CD8-positive, alpha-beta memory T cell (primary cell): ENCODE measurements around the gene PRSS21. TPM values are rescaled to one million over a fixed set of nuclear protein-coding genes. Genes with fewer than 3 reads are reported as not detected.
A peak's percentile ranks its signal among the peaks of the same experiment; 100 is the strongest.

Source experiments
- CTCF ChIA-PET: fragments of 350-600 bp; sonication (Branson Sonifier 250); formaldehyde crosslinking; loops from one replicate; lab custom pipeline; 2021; ENCODE audit warnings: antibody characterized with exemption; lab: Charles Lee
- POLR2A ChIA-PET: fragments of 350-600 bp; sonication (Branson Sonifier 250); formaldehyde crosslinking; loops from one replicate; lab custom pipeline; 2021; ENCODE audit warnings: antibody characterized with exemption; lab: Charles Lee
- DNase-seq, 5 donors: peaks; one replicate each; pipeline versions ENCODE4 v3.0.0 to v3.0.0-alpha.2; 2020 to 2022; ENCODE audit warnings: mixed read lengths in 1 of 5
- H3K27ac ChIP-seq: one replicate; pipeline ENCODE4 v1.7.0; 2013; ENCODE audit warnings: low read depth, mild to moderate bottlenecking, low read length, moderate library complexity
- H3K27me3 ChIP-seq: 2 replicates; pipeline ENCODE4 v1.7.0; 2013; ENCODE audit warnings: low read length, mild to moderate bottlenecking; ENCODE audit not compliant: insufficient read depth, poor library complexity, severe bottlenecking
- H3K36me3 ChIP-seq: 2 replicates; pipeline ENCODE4 v1.7.0; 2013; ENCODE audit warnings: mild to moderate bottlenecking, low read length, moderate library complexity; ENCODE audit not compliant: insufficient read depth
- H3K4me1 ChIP-seq: 2 replicates; pipeline ENCODE4 v1.7.0; 2013; ENCODE audit warnings: mild to moderate bottlenecking, low read length, moderate library complexity; ENCODE audit not compliant: insufficient read depth
- H3K4me3 ChIP-seq: 2 replicates; pipeline ENCODE4 v1.7.0; 2013; ENCODE audit warnings: mild to moderate bottlenecking, low read length
- H3K9me3 ChIP-seq: 2 replicates; pipeline ENCODE4 v1.7.0; 2013; ENCODE audit warnings: mild to moderate bottlenecking, low read length
- H3K27ac Mint-ChIP-seq, 8 donors: one replicate each; pipeline ENCODE4 v1.8.0; 2020 to 2021; ENCODE audit warnings: mixed read lengths in 8 of 8, mild to moderate bottlenecking in 6 of 8, inconsistent platforms in 3 of 8, moderate library complexity in 3 of 8
- H3K27me3 Mint-ChIP-seq, 2 donors: one replicate each; pipeline ENCODE4 v1.8.0; 2020 to 2021; ENCODE audit warnings: mixed read lengths in 2 of 2, mild to moderate bottlenecking in 1 of 2, moderate library complexity in 1 of 2
- H3K36me3 Mint-ChIP-seq, 3 donors: one replicate each; pipeline ENCODE4 v1.8.0; 2020 to 2021; ENCODE audit warnings: mixed read lengths in 3 of 3, inconsistent platforms in 1 of 3, mild to moderate bottlenecking in 1 of 3
- H3K4me1 Mint-ChIP-seq, 3 donors: one replicate each; pipeline ENCODE4 v1.8.0; 2020 to 2021; ENCODE audit warnings: mixed read lengths in 3 of 3, inconsistent platforms in 1 of 3, mild to moderate bottlenecking in 1 of 3
- H3K4me3 Mint-ChIP-seq, 7 donors: one replicate each; pipeline ENCODE4 v1.8.0; 2020 to 2021; ENCODE audit warnings: mixed read lengths in 7 of 7, mild to moderate bottlenecking in 6 of 7, moderate library complexity in 4 of 7, inconsistent platforms in 2 of 7
- H3K9me3 Mint-ChIP-seq, 5 donors: one replicate each; pipeline ENCODE4 v1.8.0; 2020 to 2022; ENCODE audit warnings: mixed read lengths in 5 of 5, mild to moderate bottlenecking in 3 of 5, moderate library complexity in 2 of 5, inconsistent platforms in 1 of 5
- polyA plus RNA-seq: library from polyadenylated mRNA; unstranded; fragments of 300-500 nt; fragmentation: Illumina TruSeq; gene quantifications from one replicate; pipeline ENCODE4 v1.2.3, GENCODE V29; 2021
- total RNA-seq, 2 experiments: library from RNA; stranded (reverse); gene quantifications; one replicate each; pipeline ENCODE4 v1.2.3, GENCODE V29; 2021

The PRSS21 gene
- total and polyA plus RNA-seq, 3 experiments from 2014 or later = 8.8 to 13.6 (median 9.2) TPM

DNA sequence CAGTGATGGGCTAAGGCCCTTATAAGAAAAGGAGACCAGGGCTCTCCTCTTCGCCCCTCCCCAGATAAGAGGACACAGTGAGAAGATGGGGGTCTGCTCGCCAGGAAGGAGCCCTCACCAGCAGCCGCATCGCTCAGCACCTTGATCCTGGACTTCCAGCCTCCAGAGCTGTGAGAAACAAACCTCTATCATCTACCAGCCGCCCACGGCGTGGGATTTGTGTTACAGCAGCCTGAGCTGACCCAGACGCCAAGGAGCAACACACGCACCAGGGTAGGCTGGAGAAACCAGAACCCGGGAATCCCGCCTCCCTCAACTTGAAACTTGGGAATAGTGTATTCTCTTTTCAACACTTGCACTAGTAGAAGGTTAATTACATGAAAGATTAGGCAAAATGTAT, 8.9 kb downstream of the PRSS21 start:
- Histone ChIP-seq H3K27ac (no peak overlapping the region), H3K4me3 (no peak overlapping the region), H3K36me3 (no peaks in the 10 kb centered on the region), H3K9me3 (no peaks in the 10 kb centered on the region), H3K27me3 (peaks cover 3% of the 10 kb centered on the region), H3K4me1 (no peaks in the 10 kb centered on the region)
- POLR2A ChIA-PET = no interaction called here
- Mint-ChIP-seq H3K4me3 (no peak overlapping the region), H3K4me1 (no peaks in the 10 kb centered on the region), H3K36me3 (no peaks in the 10 kb centered on the region), H3K9me3 (no peaks in the 10 kb centered on the region), H3K27ac (no peak overlapping the region), H3K27me3 (peaks cover 0 to 17% of the 10 kb centered on the region in 2 donors)
- CTCF ChIA-PET = no interaction called here
- DNase-seq = no peak

DNA sequence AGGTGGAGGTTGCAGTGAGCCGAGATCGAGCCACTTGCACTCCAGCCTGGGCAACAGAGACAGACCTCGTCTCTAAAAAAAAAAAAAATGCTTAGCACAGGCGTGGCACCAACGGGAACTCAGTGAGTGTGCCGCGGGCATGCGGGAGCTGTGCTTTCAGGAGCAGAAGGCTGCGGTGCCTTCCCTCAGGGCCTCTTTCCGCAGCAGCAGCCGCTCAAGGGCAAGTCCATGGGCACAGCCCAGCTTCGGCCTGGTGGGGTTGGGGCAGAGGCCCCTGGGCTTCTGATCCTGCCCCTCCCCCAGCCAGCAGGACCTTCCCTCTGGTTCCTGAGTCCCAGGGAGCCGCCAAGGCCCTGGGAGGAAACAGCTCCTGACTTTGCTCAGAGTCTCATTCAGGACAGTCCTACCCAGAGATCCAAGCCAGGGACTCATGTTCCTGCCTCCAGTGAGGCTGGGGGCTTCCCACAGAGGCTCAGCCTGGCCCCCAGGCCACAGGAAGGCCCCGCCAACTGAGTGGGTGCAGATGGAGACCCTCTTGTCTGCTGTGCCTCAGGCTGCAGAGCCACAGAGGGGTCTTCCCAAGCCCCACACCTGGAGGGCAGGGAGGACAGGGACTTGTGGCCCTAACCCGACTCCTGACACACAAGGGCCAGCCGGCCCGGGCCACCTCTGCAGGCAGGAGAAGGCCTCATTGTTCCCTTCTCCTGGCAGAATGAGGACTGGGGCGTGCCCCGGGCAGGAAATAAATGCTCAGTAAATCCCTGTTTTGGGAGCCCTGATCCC, 9.7 kb downstream of the PRSS21 start:
- H3K9me3 ChIP-seq = no peaks in the 10 kb centered on the region
- Mint-ChIP-seq H3K4me3 (no peak overlapping the region), H3K27me3 (peaks cover 1 to 17% of the 10 kb centered on the region in 2 donors), H3K4me1 (no peaks in the 10 kb centered on the region), H3K27ac (no peak overlapping the region), H3K9me3 (no peaks in the 10 kb centered on the region), H3K36me3 (no peaks in the 10 kb centered on the region)
- ChIA-PET POLR2A (no interaction called here), CTCF (no interaction called here)
- DNase-seq = no peak
- H3K36me3 ChIP-seq = no peaks in the 10 kb centered on the region
- peaks cover 3% of the 10 kb centered on the region for H3K27me3 ChIP-seq
- H3K27ac ChIP-seq = no peak overlapping the region
- no peak overlapping the region for H3K4me3 ChIP-seq
- H3K4me1 ChIP-seq = no peaks in the 10 kb centered on the region

GRCh38 chr16:2827374-2827791, 10.3 kb downstream of the PRSS21 start:
- Mint-ChIP-seq H3K9me3 (no peaks in the 10 kb centered on the region), H3K27ac (no peak overlapping the region), H3K4me3 (no peak overlapping the region), H3K4me1 (no peaks in the 10 kb centered on the region), H3K27me3 (peaks cover 1 to 16% of the 10 kb centered on the region in 2 donors), H3K36me3 (no peaks in the 10 kb centered on the region)
- ChIA-PET CTCF (no interaction called here), POLR2A (no interaction called here)
- Histone ChIP-seq H3K27me3 (peaks cover 3% of the 10 kb centered on the region), H3K4me1 (no peaks in the 10 kb centered on the region), H3K36me3 (no peaks in the 10 kb centered on the region), H3K9me3 (no peaks in the 10 kb centered on the region), H3K27ac (no peak overlapping the region), H3K4me3 (no peak overlapping the region)
- no peak for DNase-seq

DNA sequence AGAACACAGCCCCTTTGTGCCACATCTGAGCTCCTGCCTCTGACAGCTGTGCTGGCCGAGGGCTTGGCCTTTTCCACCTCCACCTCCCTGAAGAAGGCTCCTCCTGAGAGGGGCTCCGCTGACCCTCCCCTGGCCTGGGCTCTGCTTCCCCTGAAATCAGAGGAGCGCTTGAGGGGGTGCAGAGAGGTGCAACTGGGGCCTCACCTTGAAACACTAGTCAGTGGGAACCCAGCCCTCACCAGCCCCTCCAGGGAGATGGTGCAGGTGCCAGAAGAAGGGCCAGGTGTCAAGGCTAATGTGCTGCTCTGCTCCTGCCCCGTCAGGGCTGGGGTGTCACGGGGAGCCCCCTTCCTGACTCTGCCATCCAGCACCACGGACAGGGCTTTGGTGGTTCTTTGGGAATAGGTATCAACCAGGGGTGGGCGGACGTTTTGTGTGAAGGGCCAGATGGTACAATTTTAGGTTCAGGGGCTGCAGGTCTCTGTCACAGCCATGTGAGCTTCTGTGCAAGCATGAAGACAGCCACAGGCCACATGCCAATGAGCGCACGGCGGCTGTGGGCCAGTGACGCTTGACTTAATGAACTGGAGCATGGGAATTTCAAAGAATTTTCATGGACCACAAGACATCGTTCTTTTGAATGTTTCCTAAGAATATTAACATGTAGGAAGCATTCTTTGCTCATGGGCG, 10.9 kb downstream of the PRSS21 start:
- peaks cover 1 to 21% of the 10 kb centered on the region in 2 donors for H3K27me3 Mint-ChIP-seq
- H3K4me1 Mint-ChIP-seq = no peaks in the 10 kb centered on the region
- H3K9me3 Mint-ChIP-seq = no peaks in the 10 kb centered on the region
- ChIA-PET POLR2A (no interaction called here), CTCF (no interaction called here)
- no peaks in the 10 kb centered on the region for H3K4me1 ChIP-seq
- H3K36me3 ChIP-seq = no peaks in the 10 kb centered on the region
- H3K27ac Mint-ChIP-seq = peak overlapping the region in 1 of 8 donors; percentile 79
- no peak for DNase-seq
- no peak overlapping the region for H3K4me3 ChIP-seq
- peaks cover 3% of the 10 kb centered on the region for H3K27me3 ChIP-seq
- H3K4me3 Mint-ChIP-seq = no peak overlapping the region
- H3K9me3 ChIP-seq = no peaks in the 10 kb centered on the region
- no peaks in the 10 kb centered on the region for H3K36me3 Mint-ChIP-seq
- no peak overlapping the region for H3K27ac ChIP-seq

DNA sequence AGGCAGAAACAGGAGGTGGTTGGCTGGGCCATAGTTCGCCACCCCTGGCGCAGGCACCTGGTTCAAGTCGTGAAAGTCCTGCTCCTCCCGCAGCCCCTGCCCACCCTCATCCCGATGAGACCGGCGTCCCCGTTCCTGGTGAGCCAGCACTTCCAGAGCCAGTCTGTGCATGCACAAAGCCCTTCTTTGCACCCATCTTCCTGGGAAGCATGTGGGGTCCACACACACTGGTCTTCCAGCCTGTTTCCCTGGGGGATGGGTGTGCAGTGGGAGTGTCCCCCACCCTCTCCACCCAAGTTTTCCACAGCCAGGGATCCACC, 11.4 kb downstream of the PRSS21 start:
- Mint-ChIP-seq H3K4me3 (no peak overlapping the region), H3K36me3 (no peaks in the 10 kb centered on the region), H3K27me3 (peaks cover 1 to 21% of the 10 kb centered on the region in 2 donors), H3K4me1 (no peaks in the 10 kb centered on the region), H3K27ac (no peak overlapping the region), H3K9me3 (no peaks in the 10 kb centered on the region)
- Histone ChIP-seq H3K4me1 (no peaks in the 10 kb centered on the region), H3K36me3 (no peaks in the 10 kb centered on the region), H3K27ac (no peak overlapping the region), H3K4me3 (no peak overlapping the region), H3K27me3 (peaks cover 3% of the 10 kb centered on the region), H3K9me3 (no peaks in the 10 kb centered on the region)
- ChIA-PET POLR2A (no interaction called here), CTCF (no interaction called here)
- DNase-seq = no peak

- Mint-ChIP-seq H3K27ac (no peak overlapping the region), H3K4me3 (no peak overlapping the region), H3K36me3 (no peaks in the 10 kb centered on the region), H3K4me1 (no peaks in the 10 kb centered on the region), H3K9me3 (no peaks in the 10 kb centered on the region), H3K27me3 (peaks cover 1 to 21% of the 10 kb centered on the region in 2 donors)
- Histone ChIP-seq H3K9me3 (no peaks in the 10 kb centered on the region), H3K36me3 (no peaks in the 10 kb centered on the region), H3K4me1 (no peaks in the 10 kb centered on the region), H3K27me3 (peaks cover 3% of the 10 kb centered on the region), H3K4me3 (no peak overlapping the region), H3K27ac (no peak overlapping the region)
- ChIA-PET CTCF (no interaction called here), POLR2A (no interaction called here)
- no peak for DNase-seq
These were observed 11.9 kb downstream of the PRSS21 start for GRCh38 chr16:2828876-2829430.

- Histone ChIP-seq H3K4me1 (no peaks in the 10 kb centered on the region), H3K36me3 (no peaks in the 10 kb centered on the region), H3K4me3 (no peak within 1 kb of the TSS), H3K27me3 (peaks cover 3% of the 10 kb centered on the region), H3K27ac (no peak within 1 kb of the TSS), H3K9me3 (no peaks in the 10 kb centered on the region)
- no peaks in the 10 kb centered on the region for H3K36me3 Mint-ChIP-seq
- CTCF ChIA-PET = no interaction called here
- peak within 1 kb of the TSS in 1 of 8 donors; percentile 6 for H3K27ac Mint-ChIP-seq
- POLR2A ChIA-PET = no interaction called here
- H3K4me3 Mint-ChIP-seq = no peak within 1 kb of the TSS
- H3K27me3 Mint-ChIP-seq = peaks cover 1 to 21% of the 10 kb centered on the region in 2 donors
- no peaks in the 10 kb centered on the region for H3K9me3 Mint-ChIP-seq
- DNase-seq = no peak
- no peaks in the 10 kb centered on the region for H3K4me1 Mint-ChIP-seq
These were observed 12.7 kb downstream of the PRSS21 start, which contains the start of gene ZG16B for GRCh38 chr16:2829501-2830354. Gene ZG16B (plus strand): TSS chr16:2830303. CDS start chr16:2830442, 139 bp downstream.

- ChIA-PET POLR2A (no interaction called here), CTCF (no interaction called here)
- Mint-ChIP-seq H3K4me3 (no peak overlapping the region), H3K9me3 (no peaks in the 10 kb centered on the region), H3K36me3 (no peaks in the 10 kb centered on the region), H3K27ac (no peak overlapping the region), H3K27me3 (peaks cover 1 to 18% of the 10 kb centered on the region in 2 donors), H3K4me1 (no peaks in the 10 kb centered on the region)
- H3K36me3 ChIP-seq = no peaks in the 10 kb centered on the region
- H3K27ac ChIP-seq = no peak overlapping the region
- DNase-seq = no peak
- H3K4me1 ChIP-seq = no peaks in the 10 kb centered on the region
- H3K27me3 ChIP-seq = peaks cover 3% of the 10 kb centered on the region
- no peaks in the 10 kb centered on the region for H3K9me3 ChIP-seq
- H3K4me3 ChIP-seq = no peak overlapping the region
These were observed 13.3 kb downstream of the PRSS21 start for GRCh38 chr16:2830355-2830695.
